Parathyroid adenoma (tissue), 2 donors: ENCODE measurements around the gene SPRYD3.

ENCODE experiments used
- H2AFZ ChIP-seq: fragments of 300-600 bp; sonication (generic); one replicate; pipeline ENCODE4 v1.7.0; 2017; ENCODE audit warnings: antibody characterized with exemption, mild to moderate bottlenecking
- H3K27ac ChIP-seq: fragments of 300-600 bp; sonication (generic); one replicate; pipeline ENCODE4 v1.7.0; 2017
- H3K27me3 ChIP-seq: fragments of 300-600 bp; sonication (generic); one replicate; pipeline ENCODE4 v1.7.0; 2017; ENCODE audit warnings: low read length; ENCODE audit not compliant: control insufficient read depth, insufficient read depth
- H3K36me3 ChIP-seq: fragments of 300-600 bp; sonication (generic); one replicate; pipeline ENCODE4 v1.7.0; 2017; ENCODE audit warnings: low read length; ENCODE audit not compliant: control insufficient read depth, insufficient read depth
- H3K4me1 ChIP-seq: fragments of 300-600 bp; sonication (generic); one replicate; pipeline ENCODE4 v1.7.0; 2017; ENCODE audit warnings: control low read depth
- H3K4me2 ChIP-seq: fragments of 300-600 bp; sonication (generic); one replicate; pipeline ENCODE4 v1.7.0; 2017; ENCODE audit warnings: low read length
- H3K4me3 ChIP-seq: fragments of 300-600 bp; sonication (generic); one replicate; pipeline ENCODE4 v1.7.0; 2017; ENCODE audit warnings: low read depth, low read length
- H3K79me2 ChIP-seq: fragments of 300-600 bp; sonication (generic); one replicate; pipeline ENCODE4 v1.7.0; 2017; ENCODE audit warnings: control low read depth
- H3K9ac ChIP-seq: fragments of 300-600 bp; sonication (generic); one replicate; pipeline ENCODE4 v1.7.0; 2017; ENCODE audit warnings: mild to moderate bottlenecking
- H3K9me3 ChIP-seq: fragments of 300-600 bp; sonication (generic); one replicate; pipeline ENCODE4 v1.7.0; 2017; ENCODE audit warnings: low read length; ENCODE audit not compliant: control insufficient read depth
- CTCF ChIP-seq: fragments of 300-600 bp; sonication (generic); IDR thresholded peaks from one replicate; pipeline ENCODE4 v1.7.0; 2017; ENCODE audit warnings: antibody characterized with exemption, mild to moderate bottlenecking
- donor health status: primary hyperparathyroidism.

The SPRYD3 gene

GRCh38 chr12:53050426-53051057 lies 28.6 kb downstream of the SPRYD3 start:
- H2AFZ ChIP-seq, result peak overlapping the region; percentile 65
- H3K4me2 ChIP-seq, result peak overlapping the region; percentile 67
- peak overlapping the region; percentile 100 for H3K27ac ChIP-seq
- peaks cover 14% of the 10 kb centered on the region for H3K79me2 ChIP-seq
- TF ChIP-seq CTCF, result no peak
- peaks cover 67% of the 10 kb centered on the region for H3K4me1 ChIP-seq
- H3K27me3 ChIP-seq, result no peaks in the 10 kb centered on the region
- H3K4me3 ChIP-seq, result peak overlapping the region; percentile 48
- no peaks in the 10 kb centered on the region for H3K36me3 ChIP-seq
- H3K9ac ChIP-seq, result peak overlapping the region; percentile 70
- H3K9me3 ChIP-seq, result no peaks in the 10 kb centered on the region

GRCh38 chr12:53049571-53050318 lies 29.4 kb downstream of the SPRYD3 start, which contains the start of gene TNS2:
TSS of gene TNS2 (plus strand) at chr12:53050065. CDS start at chr12:53050186, 121 bp downstream.
- Histone ChIP-seq H2AFZ (peak within 1 kb of the TSS; percentile 65), H3K9me3 (no peaks in the 10 kb centered on the region), H3K4me1 (peaks cover 67% of the 10 kb centered on the region), H3K27me3 (no peaks in the 10 kb centered on the region), H3K4me2 (peak within 1 kb of the TSS; percentile 67), H3K27ac (peak within 1 kb of the TSS; percentile 100), H3K4me3 (peak within 1 kb of the TSS; percentile 48), H3K9ac (peak within 1 kb of the TSS; percentile 70), H3K79me2 (peaks cover 14% of the 10 kb centered on the region), H3K36me3 (no peaks in the 10 kb centered on the region)
- no peak for TF ChIP-seq CTCF

GRCh38 chr12:53048780-53049401 lies 30.3 kb downstream of the SPRYD3 start:
- Histone ChIP-seq H3K79me2 (peaks cover 14% of the 10 kb centered on the region), H3K4me1 (peaks cover 67% of the 10 kb centered on the region), H3K27ac (peak overlapping the region; percentile 100), H2AFZ (peak overlapping the region; percentile 65), H3K9ac (peak overlapping the region; percentile 70), H3K27me3 (no peaks in the 10 kb centered on the region), H3K4me2 (peak overlapping the region; percentile 67), H3K9me3 (no peaks in the 10 kb centered on the region), H3K4me3 (peak overlapping the region; percentile 57), H3K36me3 (no peaks in the 10 kb centered on the region)
- no peak for TF ChIP-seq CTCF

- peaks cover 61% of the 10 kb centered on the region for H3K4me1 ChIP-seq
- peaks cover 14% of the 10 kb centered on the region for H3K79me2 ChIP-seq
- no peaks in the 10 kb centered on the region for H3K27me3 ChIP-seq
- H2AFZ ChIP-seq, result peak overlapping the region; percentile 65
- H3K9ac ChIP-seq, result peak overlapping the region; percentile 70
- no peaks in the 10 kb centered on the region for H3K9me3 ChIP-seq
- peak overlapping the region; percentile 67 for H3K4me2 ChIP-seq
- peak overlapping the region; percentile 57 for H3K4me3 ChIP-seq
- H3K36me3 ChIP-seq, result no peaks in the 10 kb centered on the region
- peak; percentile 63 for TF ChIP-seq CTCF
- H3K27ac ChIP-seq, result peak overlapping the region; percentile 100
These were observed 31.0 kb downstream of the SPRYD3 start for GRCh38 chr12:53048033-53048779.
